ENCODE data around the gene ABCA13. TPM values are rescaled to one million over a fixed set of nuclear protein-coding genes. Genes with fewer than 3 reads are reported as not detected.
"Not testable (repeated sequence)": the region's sequence is repeated elsewhere in the genome, so short reads cannot be mapped to it uniquely, and the experiment has no call there.

ABCA13 gene, protein sequence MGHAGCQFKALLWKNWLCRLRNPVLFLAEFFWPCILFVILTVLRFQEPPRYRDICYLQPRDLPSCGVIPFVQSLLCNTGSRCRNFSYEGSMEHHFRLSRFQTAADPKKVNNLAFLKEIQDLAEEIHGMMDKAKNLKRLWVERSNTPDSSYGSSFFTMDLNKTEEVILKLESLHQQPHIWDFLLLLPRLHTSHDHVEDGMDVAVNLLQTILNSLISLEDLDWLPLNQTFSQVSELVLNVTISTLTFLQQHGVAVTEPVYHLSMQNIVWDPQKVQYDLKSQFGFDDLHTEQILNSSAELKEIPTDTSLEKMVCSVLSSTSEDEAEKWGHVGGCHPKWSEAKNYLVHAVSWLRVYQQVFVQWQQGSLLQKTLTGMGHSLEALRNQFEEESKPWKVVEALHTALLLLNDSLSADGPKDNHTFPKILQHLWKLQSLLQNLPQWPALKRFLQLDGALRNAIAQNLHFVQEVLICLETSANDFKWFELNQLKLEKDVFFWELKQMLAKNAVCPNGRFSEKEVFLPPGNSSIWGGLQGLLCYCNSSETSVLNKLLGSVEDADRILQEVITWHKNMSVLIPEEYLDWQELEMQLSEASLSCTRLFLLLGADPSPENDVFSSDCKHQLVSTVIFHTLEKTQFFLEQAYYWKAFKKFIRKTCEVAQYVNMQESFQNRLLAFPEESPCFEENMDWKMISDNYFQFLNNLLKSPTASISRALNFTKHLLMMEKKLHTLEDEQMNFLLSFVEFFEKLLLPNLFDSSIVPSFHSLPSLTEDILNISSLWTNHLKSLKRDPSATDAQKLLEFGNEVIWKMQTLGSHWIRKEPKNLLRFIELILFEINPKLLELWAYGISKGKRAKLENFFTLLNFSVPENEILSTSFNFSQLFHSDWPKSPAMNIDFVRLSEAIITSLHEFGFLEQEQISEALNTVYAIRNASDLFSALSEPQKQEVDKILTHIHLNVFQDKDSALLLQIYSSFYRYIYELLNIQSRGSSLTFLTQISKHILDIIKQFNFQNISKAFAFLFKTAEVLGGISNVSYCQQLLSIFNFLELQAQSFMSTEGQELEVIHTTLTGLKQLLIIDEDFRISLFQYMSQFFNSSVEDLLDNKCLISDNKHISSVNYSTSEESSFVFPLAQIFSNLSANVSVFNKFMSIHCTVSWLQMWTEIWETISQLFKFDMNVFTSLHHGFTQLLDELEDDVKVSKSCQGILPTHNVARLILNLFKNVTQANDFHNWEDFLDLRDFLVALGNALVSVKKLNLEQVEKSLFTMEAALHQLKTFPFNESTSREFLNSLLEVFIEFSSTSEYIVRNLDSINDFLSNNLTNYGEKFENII (N-terminal part only)
- total RNA-seq = 0.20 TPM
- long read RNA-seq = 0 reads

DNA sequence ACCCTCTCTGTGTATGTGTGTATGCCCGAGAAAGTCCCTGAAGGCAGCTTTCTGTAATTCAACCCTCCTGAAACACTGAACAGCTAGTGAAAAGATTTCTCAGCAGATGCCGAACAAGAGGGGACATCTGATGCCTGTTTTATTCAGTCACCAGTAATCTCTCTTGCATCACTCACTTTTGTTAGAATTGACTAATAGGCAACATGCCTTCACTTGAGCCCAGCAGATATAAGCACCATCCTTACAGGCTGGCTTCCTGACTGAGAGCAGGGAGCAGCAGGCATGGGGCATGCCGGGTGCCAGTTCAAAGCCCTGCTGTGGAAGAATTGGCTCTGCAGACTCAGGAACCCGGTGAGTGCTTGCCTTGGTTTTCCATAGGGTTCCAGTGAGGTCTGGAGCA, at the start of gene ABCA13:
ABCA13 (plus strand) TSS at position 257 of the 400 bp plus-strand sequence; CDS start at position 283, 26 bp downstream.
- DNase-seq (no peak), ATAC-seq (no peak)
- intact Hi-C loops (cut with micrococcal nuclease) = no loop called here

DNA sequence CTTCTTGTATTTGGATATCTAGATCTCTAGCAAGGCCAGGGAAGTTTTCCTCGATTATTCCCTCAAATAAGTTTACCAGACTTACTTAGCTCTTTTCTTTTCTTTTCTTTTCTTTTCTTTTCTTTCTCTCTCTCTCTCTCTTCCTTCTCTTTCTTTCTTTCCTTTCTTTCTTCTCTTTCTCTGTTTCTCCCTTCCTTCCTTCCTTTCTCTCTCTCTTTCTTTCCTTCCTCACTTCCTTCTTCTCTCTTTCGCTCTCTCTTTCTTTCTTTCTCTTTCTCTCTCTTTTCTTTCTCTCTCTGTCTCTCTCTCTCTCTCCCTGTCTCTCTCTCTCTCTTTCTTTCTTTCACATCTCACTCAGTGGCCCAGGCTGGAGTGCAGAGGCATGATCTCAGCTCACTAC, 45.2 kb upstream of the ABCA13 start:
- intact Hi-C loops (cut with micrococcal nuclease) = no loop called here
- ATAC-seq (no peak), DNase-seq (no peak)

DNA sequence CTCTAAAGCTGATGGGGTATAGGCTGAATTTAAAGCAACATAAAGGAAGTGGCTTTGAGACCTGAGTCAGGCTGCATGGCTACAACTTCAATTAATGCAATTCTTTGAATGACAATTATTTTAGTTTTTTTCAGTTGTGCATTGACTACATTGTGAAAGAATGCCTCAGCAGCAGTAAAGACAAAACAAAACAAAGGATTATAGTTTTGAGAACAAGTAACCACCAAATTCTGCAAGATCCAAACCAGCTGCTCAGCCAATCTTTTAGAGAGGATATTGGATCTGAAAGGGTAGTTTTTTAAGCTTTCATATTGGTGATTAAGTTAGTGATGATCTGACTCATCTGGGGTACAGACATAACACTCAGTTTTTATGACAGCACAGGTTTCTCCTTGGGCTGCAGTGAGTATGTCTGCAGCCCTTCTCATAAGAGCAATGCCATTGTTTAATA, 40.6 kb upstream of the ABCA13 start:
- intact Hi-C loops (cut with micrococcal nuclease) = no loop called here
- DNase-seq (no peak), ATAC-seq (no peak)

DNA sequence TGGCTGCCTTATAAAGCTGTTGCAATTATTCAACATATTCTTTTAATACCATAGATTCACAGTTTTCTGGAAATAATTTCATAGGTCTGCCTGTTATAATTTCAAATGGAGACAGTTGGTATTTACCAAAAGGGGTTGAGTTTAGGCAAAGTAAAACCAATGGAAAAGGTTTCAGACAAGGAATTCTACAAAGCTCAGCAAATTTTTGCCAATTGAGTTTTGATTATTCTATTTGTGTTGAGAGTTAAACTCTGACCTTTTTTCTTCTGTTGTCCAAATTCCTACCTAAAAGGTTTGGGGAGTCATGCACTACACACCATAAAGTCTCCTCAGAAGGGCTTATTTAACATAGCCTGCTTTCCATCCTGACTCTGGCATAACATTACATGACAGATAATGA, 38.5 kb upstream of the ABCA13 start:
- DNase-seq (no peak), ATAC-seq (no peak)
- intact Hi-C loops (cut with micrococcal nuclease) = no loop called here

DNA sequence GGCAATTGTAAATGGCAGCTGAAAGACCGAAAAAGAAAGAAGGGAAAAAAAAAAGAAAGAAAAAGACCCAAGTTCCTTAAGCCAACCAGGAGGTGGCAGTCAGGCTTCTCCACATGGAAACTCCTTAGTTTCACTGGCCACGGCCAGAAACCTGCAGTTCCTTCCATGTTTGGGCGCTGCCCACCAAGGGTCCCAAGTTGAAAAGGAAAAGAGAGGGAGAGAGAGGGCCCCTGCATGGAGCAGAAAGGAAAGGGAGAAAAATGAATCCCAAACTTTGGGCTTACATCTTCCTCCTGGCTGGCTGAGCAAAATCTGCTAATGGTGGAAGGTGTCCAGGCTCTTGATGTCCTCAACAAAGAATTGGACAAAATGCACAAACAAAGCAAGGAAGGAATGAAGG, 31.8 kb upstream of the ABCA13 start:
- intact Hi-C loops (cut with micrococcal nuclease) = no loop called here
- DNase-seq (no peak), ATAC-seq (no peak)

DNA sequence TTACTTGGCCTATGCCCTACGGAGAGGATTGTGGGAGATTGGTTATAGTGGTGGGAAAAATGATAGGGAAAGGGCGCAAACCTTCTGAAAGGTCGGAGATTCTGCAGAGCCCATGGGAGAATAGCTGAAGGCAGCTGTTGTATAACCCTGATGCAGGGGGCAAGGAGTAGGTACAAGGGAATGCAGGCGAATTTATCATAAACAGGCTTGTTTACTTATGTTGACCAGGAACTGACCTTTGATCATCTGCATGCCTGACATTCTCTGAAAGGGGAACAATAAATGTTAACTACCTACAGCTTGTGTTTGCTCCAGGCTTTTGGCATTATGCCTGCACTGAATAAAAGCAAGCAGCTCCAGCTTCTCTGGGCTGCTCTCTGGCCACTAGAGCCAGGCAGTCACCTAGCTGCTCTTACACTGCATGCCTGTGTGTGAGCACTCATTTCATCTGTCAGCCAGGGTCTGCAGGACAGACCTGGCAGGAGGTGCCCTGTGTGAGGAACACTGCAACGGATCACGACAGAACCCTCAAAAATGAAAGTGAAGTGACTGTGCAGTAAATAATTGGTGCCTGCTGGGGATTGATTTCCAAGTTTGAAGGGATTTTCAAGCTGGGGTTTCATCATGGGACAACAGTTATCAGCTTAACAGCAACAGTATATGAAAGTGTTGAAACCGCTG, 31.1 kb upstream of the ABCA13 start:
- no peak for ATAC-seq
- DNase-seq = no peak
- intact Hi-C loops (cut with micrococcal nuclease) = no loop called here

DNA sequence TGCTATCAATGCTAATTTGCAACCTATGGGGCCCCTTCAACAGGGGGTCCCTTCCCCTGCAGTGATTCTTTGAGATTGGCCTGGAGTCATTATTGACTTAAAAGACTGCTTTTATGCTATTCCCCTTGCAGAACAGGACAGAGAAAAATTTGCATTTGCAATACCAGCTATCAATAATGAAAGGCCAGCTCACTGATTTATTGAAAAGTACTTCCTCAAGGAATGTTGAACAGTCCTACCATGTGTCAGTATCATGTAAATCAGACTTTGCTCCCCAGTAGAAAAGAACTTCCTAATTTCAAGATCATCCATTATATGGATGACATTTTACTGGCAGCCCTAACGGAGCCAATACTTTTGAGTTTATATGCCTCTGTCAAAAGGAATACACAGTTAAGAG, 29.7 kb upstream of the ABCA13 start:
- no peak for ATAC-seq
- intact Hi-C loops (cut with micrococcal nuclease) = no loop called here
- no peak for DNase-seq

DNA sequence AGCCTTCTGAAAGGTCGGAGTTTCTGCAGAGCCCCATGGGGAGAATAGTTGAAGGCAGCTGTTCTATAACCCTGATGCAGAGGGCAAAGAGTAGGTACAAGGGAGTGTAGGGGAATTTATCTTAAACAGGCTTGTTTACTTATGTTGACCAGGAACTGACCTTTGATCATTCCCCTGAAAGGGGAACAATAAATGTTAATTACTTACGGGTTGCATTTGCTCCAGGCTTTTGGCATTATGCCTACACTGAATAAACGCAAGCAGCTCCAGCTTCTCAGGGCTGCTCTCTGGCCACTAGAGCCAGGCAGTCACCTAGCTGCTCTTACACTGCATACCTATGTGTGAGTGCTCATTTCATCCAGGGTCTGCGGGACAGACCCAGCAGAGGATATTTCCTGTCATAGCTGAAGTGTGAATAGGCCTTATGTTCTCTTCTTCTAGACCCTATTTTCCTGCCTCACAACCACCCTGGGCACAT, 26.9 kb upstream of the ABCA13 start:
- DNase-seq = no peak
- intact Hi-C loops (cut with micrococcal nuclease) = no loop called here
- ATAC-seq = no peak

DNA sequence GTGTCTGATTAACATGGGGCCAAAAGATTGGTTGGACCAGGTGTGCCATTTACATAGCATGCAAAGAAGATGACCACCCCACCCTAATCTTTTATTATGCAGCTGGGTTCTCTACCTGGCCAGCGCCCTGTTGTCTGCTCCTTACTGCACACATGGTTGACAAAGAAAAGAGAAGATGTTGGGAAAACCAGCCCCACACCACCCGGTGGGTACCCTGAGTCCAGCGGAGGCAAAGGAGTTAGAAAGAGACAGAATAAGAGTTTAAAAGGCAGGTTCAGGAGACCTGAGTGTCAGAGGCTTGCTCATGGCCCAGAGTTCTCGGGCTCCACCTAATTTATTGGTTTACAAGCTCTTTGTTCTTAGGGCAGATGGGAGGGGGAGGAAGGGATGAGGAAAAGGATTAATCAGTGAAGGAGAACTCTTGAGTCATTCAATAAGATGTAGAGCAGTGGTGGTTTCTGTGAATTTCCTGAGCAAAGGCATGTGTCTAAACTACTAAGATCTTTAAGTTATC, 24.1 kb upstream of the ABCA13 start:
- no peak for DNase-seq
- ATAC-seq = no peak
- intact Hi-C loops (cut with micrococcal nuclease) = no loop called here

DNA sequence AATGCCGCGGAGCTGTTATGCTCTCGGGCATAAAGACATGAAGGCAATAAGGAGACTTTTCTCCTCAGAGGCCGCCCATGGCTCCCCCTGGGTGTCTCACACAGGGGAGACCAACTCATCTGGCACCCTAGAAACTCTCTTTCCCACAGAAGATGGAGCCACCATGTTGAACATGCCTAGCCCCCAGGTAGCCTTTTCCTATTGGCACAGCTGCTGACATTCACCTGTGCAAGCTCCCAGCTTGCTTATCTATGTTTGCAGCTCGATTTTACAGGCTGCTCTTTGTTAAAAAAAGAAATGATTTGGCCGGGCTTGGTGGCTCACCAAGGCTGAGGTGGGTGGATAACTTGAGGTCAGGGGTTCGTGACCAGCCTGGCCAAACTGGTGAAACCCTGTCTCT, 23.6 kb upstream of the ABCA13 start:
- DNase-seq; ATAC-seq; intact Hi-C loops (cut with micrococcal nuclease): not testable (repeated sequence)

DNA sequence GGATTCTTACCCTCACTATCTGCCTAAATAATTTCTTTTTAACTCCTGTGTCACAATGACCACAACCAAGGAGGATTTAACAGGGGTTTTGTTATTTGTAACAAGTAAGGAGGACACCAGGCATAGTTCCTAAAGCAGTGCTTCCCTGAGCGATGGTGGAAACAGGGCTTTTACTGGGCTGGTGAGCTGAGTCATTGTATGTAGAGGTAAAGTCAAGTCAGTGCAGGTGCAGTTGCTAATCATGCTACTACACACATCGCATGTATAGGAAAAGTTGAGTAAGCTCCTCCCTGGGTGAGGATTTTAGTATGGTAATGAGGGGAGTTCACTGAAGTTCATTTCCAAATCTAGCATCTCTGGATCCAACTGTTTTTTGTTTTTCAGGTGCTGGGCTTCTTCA, 22.9 kb upstream of the ABCA13 start:
- ATAC-seq (no peak), DNase-seq (no peak)
- intact Hi-C loops (cut with micrococcal nuclease) = no loop called here

DNA sequence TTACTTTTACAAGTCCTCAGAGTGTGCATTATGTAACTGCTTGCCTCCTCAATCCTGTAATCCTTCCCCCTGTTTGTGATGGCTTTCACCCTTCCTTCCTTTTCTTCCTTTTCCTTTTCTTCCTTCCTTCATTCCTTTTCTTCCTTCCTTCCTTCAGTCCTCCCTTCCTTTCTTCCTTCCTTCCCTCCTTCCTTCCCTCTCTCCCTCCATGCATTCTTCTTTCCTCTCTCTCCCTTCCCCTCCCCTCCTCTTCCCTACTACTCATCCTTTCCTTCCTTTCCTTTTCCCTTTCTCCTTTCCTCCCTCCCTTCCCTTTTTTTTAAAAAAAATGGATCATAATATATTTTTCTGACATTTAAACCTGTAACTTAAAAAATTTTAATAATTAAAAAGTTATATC, 22.2 kb upstream of the ABCA13 start:
- intact Hi-C loops (cut with micrococcal nuclease) = no loop called here
- ATAC-seq = no peak

DNA sequence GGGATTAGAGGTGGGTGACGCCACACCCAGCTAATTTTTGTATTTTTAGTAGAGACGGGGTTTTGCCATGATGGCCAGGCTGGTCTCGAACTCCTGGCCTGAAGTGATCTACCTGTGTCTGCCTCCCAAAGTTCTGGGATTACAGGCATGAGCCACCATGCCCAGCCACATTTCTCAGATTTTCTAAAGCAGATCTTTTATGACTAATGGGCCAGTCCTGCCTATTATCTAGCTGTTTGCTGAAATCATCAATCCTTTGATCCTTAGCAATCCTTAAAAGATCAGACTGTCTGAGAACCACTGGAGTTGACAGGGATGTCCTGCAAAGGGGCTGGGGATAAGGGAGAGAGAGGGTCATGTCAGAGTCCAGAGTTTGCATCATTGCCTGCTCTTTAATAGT, 21.2 kb upstream of the ABCA13 start:
- intact Hi-C loops (cut with micrococcal nuclease) = no loop called here
- DNase-seq = no peak
- no peak for ATAC-seq

More for the DNA sequence above, 22.2 kb upstream of the ABCA13 start:
- DNase-seq = no peak

DNA sequence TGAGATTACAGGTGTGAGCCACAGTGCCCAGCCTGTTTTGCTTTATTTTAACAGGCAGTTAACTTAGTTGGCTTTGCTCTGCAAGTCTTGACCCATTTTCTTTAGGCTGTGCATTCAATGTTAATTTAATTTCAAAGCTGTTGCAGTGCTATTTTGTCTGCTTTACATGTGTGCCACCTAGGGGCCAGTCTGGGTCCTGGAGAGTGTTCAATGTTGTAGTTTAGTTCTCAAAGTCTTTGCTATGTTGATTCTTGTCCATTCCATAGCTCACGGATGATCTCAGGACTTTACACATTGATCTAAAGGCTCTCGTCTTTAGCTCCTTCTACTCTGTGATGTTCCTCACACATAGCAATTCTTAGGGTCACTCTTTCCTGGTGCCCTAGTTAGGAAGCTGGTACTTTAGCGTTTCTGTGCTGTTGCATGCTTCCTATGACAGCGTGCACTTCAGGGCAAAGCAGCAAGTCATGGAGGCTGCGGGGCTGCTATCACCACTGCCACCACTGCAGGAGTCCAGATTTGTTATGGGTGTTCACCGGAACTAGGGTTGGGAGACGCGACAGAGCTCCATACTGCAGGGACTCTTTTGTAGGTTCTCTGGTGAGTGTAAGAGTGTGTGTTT, 16.4 kb upstream of the ABCA13 start:
- no peak for ATAC-seq
- DNase-seq = no peak
- intact Hi-C loops (cut with micrococcal nuclease) = no loop called here

DNA sequence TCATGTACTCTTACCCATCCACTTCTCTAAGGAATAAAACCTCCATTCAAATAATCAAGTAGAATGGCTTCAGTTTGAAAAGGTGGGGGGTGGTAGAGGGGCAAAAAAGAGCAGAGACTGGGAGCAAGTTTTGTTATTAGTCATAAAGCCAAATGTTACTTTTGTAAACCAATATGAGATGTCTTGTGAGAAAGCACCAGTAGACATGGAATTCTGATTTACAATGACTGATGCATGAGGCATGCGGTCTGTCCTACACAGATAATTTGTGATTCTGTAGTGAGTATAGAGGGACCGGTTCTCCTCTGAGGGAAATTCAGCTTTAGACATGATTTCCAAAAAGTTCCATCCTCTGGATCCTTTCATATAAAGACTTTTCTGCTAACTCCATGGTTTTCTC, 12.9 kb upstream of the ABCA13 start:
- ATAC-seq (no peak), DNase-seq (no peak)
- intact Hi-C loops (cut with micrococcal nuclease) = no loop called here

DNA sequence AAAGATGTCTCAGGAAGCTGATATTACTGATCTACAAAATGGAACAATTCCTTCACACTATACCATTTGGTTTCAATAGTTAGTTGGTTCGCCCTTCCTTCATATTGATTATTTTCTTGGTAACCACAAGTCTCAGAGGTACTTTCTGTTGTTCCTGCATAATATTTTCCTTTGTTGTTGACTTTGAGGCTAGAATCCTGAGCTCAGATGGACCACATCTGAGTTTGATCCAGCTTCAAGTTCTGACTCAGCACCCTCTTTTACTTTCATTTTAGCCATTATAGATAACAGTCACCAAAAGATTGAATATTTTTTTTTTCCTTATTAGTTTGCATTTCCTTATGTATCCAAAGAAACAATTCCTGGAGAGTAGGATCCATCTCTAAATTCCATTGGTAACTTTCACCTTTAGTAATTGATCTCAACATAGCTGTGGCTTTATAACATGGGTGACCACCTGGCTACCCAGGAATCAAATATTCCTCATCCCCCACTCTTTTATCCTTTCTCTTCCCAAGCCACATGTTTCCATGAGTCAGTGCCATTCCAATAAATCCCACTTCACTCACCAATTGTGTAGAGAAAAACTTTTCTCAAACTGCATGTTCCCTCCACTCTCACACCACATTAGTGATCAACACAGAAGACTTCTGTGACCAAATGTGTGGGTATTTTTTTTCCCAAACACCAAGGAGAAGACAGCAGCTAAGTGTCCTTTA, 9.7 kb upstream of the ABCA13 start:
- intact Hi-C loops (cut with micrococcal nuclease) = no loop called here
- ATAC-seq (no peak), DNase-seq (no peak)

DNA sequence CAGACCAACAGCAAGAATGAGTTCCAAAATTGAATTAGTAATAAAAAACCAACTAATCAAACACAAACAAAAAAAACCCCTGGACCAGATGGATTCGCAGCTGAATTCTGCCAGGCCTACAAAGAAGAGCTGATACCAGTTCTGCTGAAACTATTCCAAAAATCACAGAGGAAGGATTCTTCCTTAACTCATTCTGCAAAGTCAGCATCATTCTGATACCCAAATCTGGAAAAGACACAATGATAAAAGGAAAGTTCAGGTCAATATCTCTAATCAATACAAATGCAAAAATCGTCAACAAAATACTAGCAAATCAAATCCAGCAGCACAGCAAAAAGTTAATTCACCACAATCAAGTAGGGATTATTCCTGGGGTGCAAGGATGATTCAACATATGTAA, 6.1 kb upstream of the ABCA13 start:
- intact Hi-C loops (cut with micrococcal nuclease) = no loop called here
- ATAC-seq (no peak), DNase-seq (no peak)

DNA sequence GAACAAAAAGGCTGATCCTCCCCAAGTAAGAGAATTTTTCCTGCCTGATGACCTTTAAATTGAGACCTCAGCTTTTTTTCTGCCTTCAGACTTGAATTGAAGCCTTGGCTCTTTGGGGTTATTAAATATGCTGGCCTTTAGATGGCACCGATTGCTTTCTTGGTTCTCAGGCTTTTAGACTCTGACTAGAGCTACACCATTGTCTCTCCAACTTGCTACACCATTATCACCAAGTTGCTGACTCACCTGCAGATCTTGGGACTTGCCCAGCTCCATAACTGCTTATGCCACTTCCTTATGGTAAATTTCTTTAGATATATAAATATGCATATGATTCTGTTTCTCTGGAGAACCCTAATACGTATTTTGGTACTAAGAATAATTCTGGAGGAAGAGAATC, 3.1 kb upstream of the ABCA13 start:
- ATAC-seq (no peak), DNase-seq (no peak)
- intact Hi-C loops (cut with micrococcal nuclease) = no loop called here

Data from left ventricle myocardium superior (tissue), 1 donor.